GM12892 (cell line): Measurements from ENCODE around the gene CYP46A1.

ENCODE experiments used
- POLR2A ChIP-seq: IDR thresholded peaks from 2 replicates; pipeline ENCODE4 v1.6.1; 2011; ENCODE audit warnings: low read depth, low read length, control low read depth
- POLR2AphosphoS5 ChIP-seq: IDR thresholded peaks from 2 replicates; pipeline ENCODE4 v1.6.1; 2011; ENCODE audit warnings: low read depth, low read length, control low read depth
- TAF1 ChIP-seq: IDR thresholded peaks from 2 replicates; pipeline ENCODE4 v1.6.1; 2011; ENCODE audit warnings: low read depth, mild to moderate bottlenecking, control low read depth, low read length, borderline replicate concordance

GRCh38 chr14:99676657-99677056 lies 7.4 kb upstream of the CYP46A1 start:
- no peak for TF ChIP-seq POLR2AphosphoS5
- TF ChIP-seq POLR2A, result no peak
- TF ChIP-seq TAF1, result no peak
